KBM-7 (cell line): ENCODE results near the gene AFDN.
"Not testable (repeated sequence)": the region's sequence is repeated elsewhere in the genome, so short reads cannot be mapped to it uniquely, and the experiment has no call there.

ENCODE experiments used
- DNase-seq: peaks from one replicate; pipeline ENCODE4 v3.0.0-alpha.2; 2015
- in situ Hi-C: fragments of 300-500 bp; cut with MboI; formaldehyde crosslinking; loops from 2 replicates; pipeline ENCODE4 v1.14.3; 2020; ENCODE audit warnings: low sequenced_read_pairs, low pct_unique_long_range_greater_than_20kb, mixed read lengths

AFDN gene

DNA sequence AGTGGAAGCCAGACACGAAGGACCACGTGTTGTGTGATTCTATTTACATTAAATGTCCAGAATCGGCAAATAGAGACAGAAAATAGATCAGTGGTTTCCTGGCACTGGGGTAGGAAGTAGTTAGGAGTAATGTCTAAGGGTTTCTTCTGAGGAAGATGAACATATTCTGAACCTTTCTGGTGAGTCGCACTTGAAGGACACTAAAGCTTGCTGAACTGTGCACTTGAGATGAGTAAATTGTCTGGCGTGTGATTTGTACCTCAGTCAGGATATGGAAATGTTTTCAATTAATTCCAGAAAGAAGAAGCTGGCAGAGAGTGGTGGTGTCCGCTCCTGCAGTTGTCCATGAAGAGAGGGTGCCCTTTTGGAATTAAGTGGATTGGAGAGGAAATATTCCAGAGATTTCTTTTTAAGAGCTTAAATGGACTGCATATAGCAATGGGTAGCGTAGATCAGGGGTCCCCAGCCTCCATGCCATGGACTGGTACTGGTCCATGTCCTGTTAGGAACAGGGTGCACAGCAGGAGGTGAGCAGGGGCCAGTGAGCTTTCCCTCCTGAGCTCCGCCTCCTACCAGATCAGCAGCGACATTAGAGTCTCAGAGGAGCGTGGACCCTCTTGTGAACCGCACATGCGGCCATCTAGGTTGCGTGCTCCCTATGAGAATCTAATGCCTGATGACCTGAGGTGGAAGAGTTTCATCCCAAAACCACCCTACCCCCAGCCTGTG is 158.3 kb downstream of the AFDN start:
- DNase-seq, result no peak
- in situ Hi-C loops, result no loop called here

GRCh38 chr6:167985911-167986595 is 159.3 kb downstream of the AFDN start:
- in situ Hi-C loops, result no loop called here
- DNase-seq, result no peak

GRCh38 chr6:167987396-167988153 is 160.9 kb downstream of the AFDN start:
- DNase-seq, result no peak
- in situ Hi-C loops, result no loop called here

DNA sequence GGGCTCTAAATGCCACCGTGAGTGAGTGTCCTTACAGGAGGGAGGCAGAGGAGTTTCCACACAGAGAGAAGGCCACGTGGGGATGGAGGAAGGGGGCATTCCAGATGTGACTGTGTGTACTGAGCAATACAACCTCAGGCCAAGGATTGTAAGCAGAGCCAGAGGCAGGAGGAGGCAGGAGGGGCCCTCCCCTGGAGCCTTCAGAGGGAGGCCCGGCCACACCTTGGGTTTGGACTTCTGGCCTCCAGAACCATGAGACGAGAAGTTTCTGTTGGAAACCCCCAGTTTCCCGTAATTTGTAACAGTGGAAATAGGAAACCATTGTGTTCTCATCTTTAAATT is 161.4 kb downstream of the AFDN start:
- in situ Hi-C loops, result no loop called here
- no peak for DNase-seq

GRCh38 chr6:167988945-167989841 is 162.5 kb downstream of the AFDN start:
- DNase-seq, result no peak
- in situ Hi-C loops, result no loop called here

DNA sequence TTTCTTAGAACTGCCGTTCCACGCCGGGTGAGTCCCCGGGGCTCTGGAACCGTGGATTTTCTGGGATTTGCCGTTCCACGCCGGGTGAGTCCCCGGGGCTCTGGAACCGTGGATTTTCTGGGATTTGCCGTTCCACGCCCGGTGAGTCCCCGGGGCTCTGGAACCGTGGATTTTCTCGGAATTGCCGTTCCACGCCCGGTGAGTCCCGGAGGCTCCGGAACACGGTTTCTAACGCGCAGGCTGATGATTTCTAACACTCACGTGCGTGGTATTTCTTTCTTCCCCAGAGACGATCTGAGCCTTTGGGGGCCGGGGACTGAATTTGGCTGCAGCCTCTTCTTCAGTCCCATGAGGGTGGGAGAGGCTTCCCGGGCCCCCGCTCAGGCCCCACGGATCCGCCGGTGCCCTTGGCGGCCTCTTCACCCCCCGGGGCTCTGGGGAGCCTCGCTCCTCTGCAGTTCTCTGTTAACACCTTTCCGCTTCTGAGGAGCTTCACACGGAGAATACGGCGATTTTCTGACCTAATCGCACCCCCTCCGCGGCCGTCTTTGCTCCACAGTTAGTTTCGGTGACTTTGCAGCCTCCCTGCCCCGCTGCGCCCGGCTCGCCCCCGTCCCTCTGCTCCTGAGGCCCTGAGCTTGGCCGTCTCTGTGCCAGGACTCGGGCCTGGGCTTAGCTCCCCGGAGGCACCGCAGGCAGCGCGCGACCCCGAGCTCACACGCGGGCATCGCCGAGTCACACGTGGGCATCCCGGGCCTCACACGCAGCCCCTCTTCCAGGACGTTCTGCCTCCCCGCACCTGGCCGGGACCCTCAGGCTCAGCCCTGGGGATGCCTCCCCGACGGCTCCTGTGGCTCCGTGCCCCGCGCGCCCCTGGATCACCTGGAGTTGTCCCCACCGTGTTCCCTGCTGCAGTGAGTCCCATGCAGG is 163.6 kb downstream of the AFDN start:
- DNase-seq, result no peak
- in situ Hi-C loops, result no loop called here

- DNase-seq, result no peak
These were observed 166.5 kb downstream of the AFDN start for GRCh38 chr6:167993169-167993568.

DNA sequence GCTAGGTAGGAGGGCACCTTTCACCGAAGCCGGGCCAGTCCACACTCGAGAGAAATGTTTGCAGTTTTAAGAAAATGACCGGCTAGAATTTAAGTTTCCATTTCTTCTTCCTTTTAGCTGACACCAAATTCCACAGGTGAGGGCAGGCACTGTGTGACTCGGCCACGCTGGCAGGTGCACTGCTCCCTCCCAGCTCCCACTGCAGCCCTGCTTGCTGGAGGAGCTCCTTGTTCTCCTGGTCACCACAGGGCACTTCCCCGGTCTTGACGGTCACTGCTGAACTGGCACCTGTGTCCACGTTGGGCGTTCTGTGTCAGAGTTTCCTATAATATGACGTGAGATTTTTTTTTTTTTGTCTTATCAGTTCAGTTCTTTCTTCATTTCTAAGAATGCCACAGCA is 167.1 kb downstream of the AFDN start:
- no peak for DNase-seq
- in situ Hi-C loops, result no loop called here

More at GRCh38 chr6:167993169-167993568, 166.5 kb downstream of the AFDN start:
- in situ Hi-C loops, result no loop called here

DNA sequence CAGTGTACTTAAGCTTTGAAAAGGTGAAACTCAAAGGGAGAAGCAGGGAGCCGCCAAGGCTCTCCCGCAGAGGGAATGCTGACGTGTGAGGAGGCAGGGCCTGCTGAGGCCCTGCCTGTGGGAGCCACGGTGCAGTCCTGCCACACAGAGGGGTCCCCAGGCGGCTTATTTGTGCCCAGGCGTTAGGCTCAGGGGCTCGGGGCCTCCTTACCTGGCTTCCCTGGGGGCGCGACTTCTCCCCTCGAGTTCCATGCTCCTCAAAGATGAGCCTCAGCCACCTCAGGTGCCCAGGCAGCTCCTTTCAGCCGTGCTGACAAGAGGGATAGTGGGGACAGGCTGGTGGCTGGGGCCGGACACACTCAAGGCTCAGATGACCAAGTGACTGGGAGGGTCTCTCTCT is 168.6 kb downstream of the AFDN start:
- in situ Hi-C loops, result no loop called here
- DNase-seq, result no peak

DNA sequence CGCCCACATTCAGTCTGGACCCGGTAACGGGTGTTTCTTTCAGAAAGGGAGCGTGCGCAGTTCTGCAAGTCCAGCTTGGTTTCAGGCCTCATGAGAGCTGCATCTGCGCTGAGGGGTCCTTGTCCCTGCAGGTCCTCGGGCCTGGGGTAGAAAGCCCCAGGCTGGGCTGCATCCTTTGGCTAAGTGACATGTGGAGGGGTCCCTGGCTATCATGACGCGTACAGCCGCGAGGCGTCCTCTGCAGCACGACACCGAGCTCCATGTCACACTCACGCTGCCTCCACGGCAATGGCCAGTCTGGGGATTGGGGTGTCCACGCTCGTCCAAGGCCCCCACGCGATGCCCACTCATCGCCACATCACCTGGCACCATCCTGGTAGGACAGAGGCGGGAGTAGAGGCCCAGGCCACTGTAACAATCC is 169.0 kb downstream of the AFDN start:
- in situ Hi-C loops, result no loop called here
- DNase-seq, result no peak

- no peak for DNase-seq
- in situ Hi-C loops, result no loop called here
These were observed 169.9 kb downstream of the AFDN start for GRCh38 chr6:167996424-167997199.

- in situ Hi-C loops, result no loop called here
These were observed 170.9 kb downstream of the AFDN start, which contains the start of gene KIF25 for GRCh38 chr6:167997642-167998041. Gene KIF25, plus strand, starts transcription at chr6:167997671. Its CDS starts 31,915 bp downstream, at chr6:168029586.

GRCh38 chr6:167998215-167998614 is 171.5 kb downstream of the AFDN start:
- in situ Hi-C loops, result no loop called here
- DNase-seq, result no peak

More at GRCh38 chr6:167997642-167998041, 170.9 kb downstream of the AFDN start, which contains the start of gene KIF25:
- DNase-seq, result no peak

DNA sequence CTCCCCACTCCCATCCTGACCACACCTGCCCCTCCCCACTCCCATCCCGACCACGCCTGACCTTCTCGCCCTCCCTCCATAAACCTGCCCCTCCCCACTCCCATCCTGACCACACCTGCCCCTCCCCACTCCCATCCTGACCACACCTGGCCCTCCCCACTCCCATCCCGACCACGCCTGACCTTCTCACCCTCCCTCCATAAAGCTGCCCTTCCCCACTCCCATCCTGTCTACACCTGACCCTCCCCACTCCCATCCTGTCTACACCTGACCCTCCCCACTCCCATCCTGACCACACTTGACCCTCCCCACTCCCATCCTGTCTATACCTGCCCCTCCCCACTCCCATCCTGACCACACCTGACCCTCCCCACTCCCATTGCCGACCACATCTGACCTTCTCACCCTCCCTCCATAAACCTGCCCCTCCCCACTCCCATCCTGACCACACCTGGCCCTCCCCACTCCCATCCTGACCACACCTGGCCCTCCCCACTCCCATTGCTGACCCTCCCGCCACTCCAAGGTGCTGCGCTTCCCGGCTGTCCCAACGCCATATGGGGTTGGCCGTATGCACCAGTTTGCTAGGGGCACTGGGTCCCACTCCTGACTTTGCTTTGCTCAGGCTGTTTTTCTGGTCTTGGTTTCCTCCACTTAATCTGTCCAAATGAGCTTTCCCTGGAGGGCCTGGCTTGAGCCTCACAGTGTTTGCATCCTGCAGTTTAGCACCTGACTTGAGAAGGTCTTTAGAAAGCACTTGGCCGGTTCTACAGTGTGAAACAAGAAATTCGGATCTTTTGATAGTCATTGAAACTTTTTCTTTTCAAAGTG is 173.7 kb downstream of the AFDN start:
- in situ Hi-C loops, result no loop called here
- DNase-seq, result no peak

GRCh38 chr6:168001029-168001332 is 174.3 kb downstream of the AFDN start:
- in situ Hi-C loops, result no loop called here
- no peak for DNase-seq

- in situ Hi-C loops, DNase-seq: not testable (repeated sequence)
These were observed 174.8 kb downstream of the AFDN start for GRCh38 chr6:168001514-168001913.

GRCh38 chr6:168002804-168003203 is 176.1 kb downstream of the AFDN start:
- DNase-seq, result no peak
- in situ Hi-C loops, result no loop called here
